Sigmoid colon (tissue), 4 donors: ENCODE data around the gene GALNT18.

Experiments used
- CTCF ChIP-seq, 4 experiments: fragments of 450-650 bp in 3 of 4; fragments of 200-600 bp in 1 of 4; IDR thresholded peaks; one replicate each; pipeline ENCODE4 v1.5.1; 2016 to 2019; ENCODE audit warnings: antibody characterized with exemption in 4 of 4, mild to moderate bottlenecking in 3 of 4, moderate library complexity in 2 of 4
- POLR2AphosphoS5 ChIP-seq, 4 donors: sonication (generic); formaldehyde crosslinking; IDR thresholded peaks; one replicate each; pipeline ENCODE4 v1.6.1; 2017; ENCODE audit warnings: antibody characterized with exemption in 4 of 4

GRCh38 chr11:11268706-11269105 is 353.1 kb downstream of the GALNT18 start:
- TF ChIP-seq POLR2AphosphoS5 (IDR thresholded peaks at IDR 0.05), result no peak
- no peak for TF ChIP-seq CTCF (IDR thresholded peaks at IDR 0.05)
